Epidermal melanocyte (primary cell): Measurements from ENCODE around the gene DEFB129.
"Not testable (repeated sequence)": the region's sequence is repeated elsewhere in the genome, so short reads cannot be mapped to it uniquely, and the experiment has no call there.

Source experiments
- DNase-seq: peaks from one replicate; pipeline ENCODE4 v3.0.0; 2011; ENCODE audit warnings: low spot score; ENCODE audit not compliant: insufficient read length

The DEFB129 gene

GRCh38 chr20:226958-227357 is at the start of gene DEFB129:
TSS of gene DEFB129 (plus strand) at chr20:227258. CDS start at chr20:227289, 31 bp downstream.
- no peak for DNase-seq

- no peak for DNase-seq
Measured at GRCh38 chr20:184288-184687, 42.8 kb upstream of the DEFB129 start.

- DNase-seq, result no peak
Measured at GRCh38 chr20:187733-188132, 39.3 kb upstream of the DEFB129 start.

GRCh38 chr20:189611-190010 is 37.4 kb upstream of the DEFB129 start, which contains the start of gene DEFB128:
TSS of gene DEFB128 (minus strand) at chr20:189711. CDS start at chr20:189623, 88 bp downstream.
- DNase-seq, result no peak

- no peak for DNase-seq
Measured at GRCh38 chr20:198225-198624, 28.8 kb upstream of the DEFB129 start.

GRCh38 chr20:199996-200395 is 27.1 kb upstream of the DEFB129 start:
- DNase-seq, result no peak

GRCh38 chr20:203630-204029 is 23.4 kb upstream of the DEFB129 start:
- not testable (repeated sequence) for DNase-seq

- DNase-seq, result peak; percentile 19
Measured at GRCh38 chr20:208942-209566, 18.0 kb upstream of the DEFB129 start.

- no peak for DNase-seq
Measured at GRCh38 chr20:210809-211502, 16.1 kb upstream of the DEFB129 start.

- DNase-seq, result no peak
Measured at GRCh38 chr20:214383-214782, 12.7 kb upstream of the DEFB129 start.

GRCh38 chr20:215796-216195 is 11.3 kb upstream of the DEFB129 start:
- no peak for DNase-seq

GRCh38 chr20:217266-217665 is 9.8 kb upstream of the DEFB129 start:
- no peak for DNase-seq

GRCh38 chr20:219290-220115 is 7.6 kb upstream of the DEFB129 start:
- peak; percentile 57 for DNase-seq

- DNase-seq, result no peak
Measured at GRCh38 chr20:221258-221830, 5.7 kb upstream of the DEFB129 start.

- not testable (repeated sequence) for DNase-seq
Measured at GRCh38 chr20:225879-226278, 1.2 kb upstream of the DEFB129 start.

- DNase-seq, result no peak
Measured at GRCh38 chr20:227439-228105, 514 bp downstream of the DEFB129 start.

- peak; percentile 34 for DNase-seq
Measured at GRCh38 chr20:235891-236290, 8.8 kb downstream of the DEFB129 start.

- DNase-seq, result no peak
Measured at GRCh38 chr20:237489-237888, 10.4 kb downstream of the DEFB129 start.

GRCh38 chr20:237929-238328 is 10.9 kb downstream of the DEFB129 start:
- DNase-seq, result no peak

- no peak for DNase-seq
Measured at GRCh38 chr20:242905-243304, 15.8 kb downstream of the DEFB129 start.

- no peak for DNase-seq
Measured at GRCh38 chr20:251354-251753, 24.3 kb downstream of the DEFB129 start.
